ENCODE measurements around the gene FOXD2. TPM values are rescaled to one million over a fixed set of nuclear protein-coding genes. Genes with fewer than 3 reads are reported as not detected.

FOXD2 gene
- total RNA-seq, 1 experiment from 2014 or later: 0.07 TPM

DNA sequence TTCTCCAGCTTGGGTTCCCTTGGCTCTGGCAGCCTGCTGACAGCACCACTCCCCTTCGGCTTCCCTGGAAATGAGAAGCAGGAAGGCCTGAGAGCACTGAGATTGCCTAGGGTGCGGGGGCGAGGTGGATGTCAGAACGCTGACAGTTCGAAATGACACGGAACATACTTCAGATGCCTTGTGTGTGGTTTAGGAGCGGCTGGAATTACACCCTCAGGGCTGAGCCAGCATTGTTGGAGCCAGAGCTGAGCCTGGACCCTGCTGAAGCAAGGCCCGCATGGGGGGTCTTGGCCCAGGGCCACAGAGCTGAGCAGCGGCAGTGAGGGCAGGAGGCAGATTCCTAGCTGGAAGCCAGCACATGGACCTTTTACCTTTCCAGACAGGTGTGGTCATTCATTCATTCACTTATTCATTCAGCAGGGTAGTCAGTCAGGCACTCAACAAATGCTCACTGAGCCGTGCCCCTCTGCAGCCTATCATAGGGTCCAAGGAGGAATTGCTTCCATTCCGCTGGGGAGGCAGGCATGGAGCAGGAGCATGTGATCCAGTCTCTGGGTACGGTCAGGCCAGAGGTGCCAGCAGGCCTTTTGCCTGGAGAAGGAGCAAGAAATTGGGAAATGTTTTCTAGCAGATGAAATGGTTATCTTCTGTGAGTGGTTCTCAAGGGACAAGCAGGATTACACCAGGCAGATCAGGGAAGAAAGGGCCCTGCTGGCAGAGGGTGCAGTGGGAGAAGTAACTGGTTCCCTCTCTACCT is 28.4 kb upstream of the FOXD2 start:
- H3K27me3 Mint-ChIP-seq (ENCODE audit: low read depth): peaks cover 52% of the 10 kb centered on the region
- H3K9me3 Mint-ChIP-seq: no peaks in the 10 kb centered on the region
- H3K36me3 Mint-ChIP-seq: no peaks in the 10 kb centered on the region
- H3K4me1 Mint-ChIP-seq: no peaks in the 10 kb centered on the region
- ChIA-PET CTCF (interaction anchor here (1.1 to 3.5 kb wide), 3 partner anchors 21 to 24 kb away, joined by 4 to 10 read pairs (median 5); no protein-coding TSS in a partner anchor), POLR2A (no interaction called here)
- H3K27ac Mint-ChIP-seq: no peak overlapping the region
- no peak overlapping the region for H3K4me3 Mint-ChIP-seq
- TF ChIP-seq, protein P1, sequence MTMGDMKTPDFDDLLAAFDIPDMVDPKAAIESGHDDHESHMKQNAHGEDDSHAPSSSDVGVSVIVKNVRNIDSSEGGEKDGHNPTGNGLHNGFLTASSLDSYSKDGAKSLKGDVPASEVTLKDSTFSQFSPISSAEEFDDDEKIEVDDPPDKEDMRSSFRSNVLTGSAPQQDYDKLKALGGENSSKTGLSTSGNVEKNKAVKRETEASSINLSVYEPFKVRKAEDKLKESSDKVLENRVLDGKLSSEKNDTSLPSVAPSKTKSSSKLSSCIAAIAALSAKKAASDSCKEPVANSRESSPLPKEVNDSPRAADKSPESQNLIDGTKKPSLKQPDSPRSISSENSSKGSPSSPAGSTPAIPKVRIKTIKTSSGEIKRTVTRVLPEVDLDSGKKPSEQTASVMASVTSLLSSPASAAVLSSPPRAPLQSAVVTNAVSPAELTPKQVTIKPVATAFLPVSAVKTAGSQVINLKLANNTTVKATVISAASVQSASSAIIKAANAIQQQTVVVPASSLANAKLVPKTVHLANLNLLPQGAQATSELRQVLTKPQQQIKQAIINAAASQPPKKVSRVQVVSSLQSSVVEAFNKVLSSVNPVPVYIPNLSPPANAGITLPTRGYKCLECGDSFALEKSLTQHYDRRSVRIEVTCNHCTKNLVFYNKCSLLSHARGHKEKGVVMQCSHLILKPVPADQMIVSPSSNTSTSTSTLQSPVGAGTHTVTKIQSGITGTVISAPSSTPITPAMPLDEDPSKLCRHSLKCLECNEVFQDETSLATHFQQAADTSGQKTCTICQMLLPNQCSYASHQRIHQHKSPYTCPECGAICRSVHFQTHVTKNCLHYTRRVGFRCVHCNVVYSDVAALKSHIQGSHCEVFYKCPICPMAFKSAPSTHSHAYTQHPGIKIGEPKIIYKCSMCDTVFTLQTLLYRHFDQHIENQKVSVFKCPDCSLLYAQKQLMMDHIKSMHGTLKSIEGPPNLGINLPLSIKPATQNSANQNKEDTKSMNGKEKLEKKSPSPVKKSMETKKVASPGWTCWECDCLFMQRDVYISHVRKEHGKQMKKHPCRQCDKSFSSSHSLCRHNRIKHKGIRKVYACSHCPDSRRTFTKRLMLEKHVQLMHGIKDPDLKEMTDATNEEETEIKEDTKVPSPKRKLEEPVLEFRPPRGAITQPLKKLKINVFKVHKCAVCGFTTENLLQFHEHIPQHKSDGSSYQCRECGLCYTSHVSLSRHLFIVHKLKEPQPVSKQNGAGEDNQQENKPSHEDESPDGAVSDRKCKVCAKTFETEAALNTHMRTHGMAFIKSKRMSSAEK (CRISPR knock-in tag; IDR thresholded peaks at IDR 0.05; ENCODE audit: borderline replicate concordance): no peak
- TF ChIP-seq NR3C1 (CRISPR knock-in tag; conservative IDR thresholded peaks at IDR 0.05; ENCODE audit: low read depth) (no peak), NFYB (CRISPR knock-in tag; conservative IDR thresholded peaks at IDR 0.05; ENCODE audit: low read depth) (no peak), RELA (CRISPR knock-in tag; IDR thresholded peaks at IDR 0.05; ENCODE audit: borderline replicate concordance) (no peak), GABPB1 (CRISPR knock-in tag; IDR thresholded peaks at IDR 0.05) (no peak), TEAD4 (CRISPR knock-in tag; IDR thresholded peaks at IDR 0.05) (no peak), JAZF1 (CRISPR knock-in tag; IDR thresholded peaks at IDR 0.05) (no peak)
- TF ChIP-seq, protein P2, sequence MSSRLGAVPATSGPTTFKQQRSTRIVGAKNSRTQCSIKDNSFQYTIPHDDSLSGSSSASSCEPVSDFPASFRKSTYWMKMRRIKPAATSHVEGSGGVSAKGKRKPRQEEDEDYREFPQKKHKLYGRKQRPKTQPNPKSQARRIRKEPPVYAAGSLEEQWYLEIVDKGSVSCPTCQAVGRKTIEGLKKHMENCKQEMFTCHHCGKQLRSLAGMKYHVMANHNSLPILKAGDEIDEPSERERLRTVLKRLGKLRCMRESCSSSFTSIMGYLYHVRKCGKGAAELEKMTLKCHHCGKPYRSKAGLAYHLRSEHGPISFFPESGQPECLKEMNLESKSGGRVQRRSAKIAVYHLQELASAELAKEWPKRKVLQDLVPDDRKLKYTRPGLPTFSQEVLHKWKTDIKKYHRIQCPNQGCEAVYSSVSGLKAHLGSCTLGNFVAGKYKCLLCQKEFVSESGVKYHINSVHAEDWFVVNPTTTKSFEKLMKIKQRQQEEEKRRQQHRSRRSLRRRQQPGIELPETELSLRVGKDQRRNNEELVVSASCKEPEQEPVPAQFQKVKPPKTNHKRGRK (CRISPR knock-in tag; IDR thresholded peaks at IDR 0.05; ENCODE audit: borderline replicate concordance): no peak
- TF ChIP-seq, protein P3, sequence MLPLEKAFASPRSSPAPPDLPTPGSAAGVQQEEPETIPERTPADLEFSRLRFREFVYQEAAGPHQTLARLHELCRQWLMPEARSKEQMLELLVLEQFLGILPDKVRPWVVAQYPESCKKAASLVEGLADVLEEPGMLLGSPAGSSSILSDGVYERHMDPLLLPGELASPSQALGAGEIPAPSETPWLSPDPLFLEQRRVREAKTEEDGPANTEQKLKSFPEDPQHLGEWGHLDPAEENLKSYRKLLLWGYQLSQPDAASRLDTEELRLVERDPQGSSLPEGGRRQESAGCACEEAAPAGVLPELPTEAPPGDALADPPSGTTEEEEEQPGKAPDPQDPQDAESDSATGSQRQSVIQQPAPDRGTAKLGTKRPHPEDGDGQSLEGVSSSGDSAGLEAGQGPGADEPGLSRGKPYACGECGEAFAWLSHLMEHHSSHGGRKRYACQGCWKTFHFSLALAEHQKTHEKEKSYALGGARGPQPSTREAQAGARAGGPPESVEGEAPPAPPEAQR (CRISPR knock-in tag; IDR thresholded peaks at IDR 0.05): no peak
- TF ChIP-seq, protein P4, sequence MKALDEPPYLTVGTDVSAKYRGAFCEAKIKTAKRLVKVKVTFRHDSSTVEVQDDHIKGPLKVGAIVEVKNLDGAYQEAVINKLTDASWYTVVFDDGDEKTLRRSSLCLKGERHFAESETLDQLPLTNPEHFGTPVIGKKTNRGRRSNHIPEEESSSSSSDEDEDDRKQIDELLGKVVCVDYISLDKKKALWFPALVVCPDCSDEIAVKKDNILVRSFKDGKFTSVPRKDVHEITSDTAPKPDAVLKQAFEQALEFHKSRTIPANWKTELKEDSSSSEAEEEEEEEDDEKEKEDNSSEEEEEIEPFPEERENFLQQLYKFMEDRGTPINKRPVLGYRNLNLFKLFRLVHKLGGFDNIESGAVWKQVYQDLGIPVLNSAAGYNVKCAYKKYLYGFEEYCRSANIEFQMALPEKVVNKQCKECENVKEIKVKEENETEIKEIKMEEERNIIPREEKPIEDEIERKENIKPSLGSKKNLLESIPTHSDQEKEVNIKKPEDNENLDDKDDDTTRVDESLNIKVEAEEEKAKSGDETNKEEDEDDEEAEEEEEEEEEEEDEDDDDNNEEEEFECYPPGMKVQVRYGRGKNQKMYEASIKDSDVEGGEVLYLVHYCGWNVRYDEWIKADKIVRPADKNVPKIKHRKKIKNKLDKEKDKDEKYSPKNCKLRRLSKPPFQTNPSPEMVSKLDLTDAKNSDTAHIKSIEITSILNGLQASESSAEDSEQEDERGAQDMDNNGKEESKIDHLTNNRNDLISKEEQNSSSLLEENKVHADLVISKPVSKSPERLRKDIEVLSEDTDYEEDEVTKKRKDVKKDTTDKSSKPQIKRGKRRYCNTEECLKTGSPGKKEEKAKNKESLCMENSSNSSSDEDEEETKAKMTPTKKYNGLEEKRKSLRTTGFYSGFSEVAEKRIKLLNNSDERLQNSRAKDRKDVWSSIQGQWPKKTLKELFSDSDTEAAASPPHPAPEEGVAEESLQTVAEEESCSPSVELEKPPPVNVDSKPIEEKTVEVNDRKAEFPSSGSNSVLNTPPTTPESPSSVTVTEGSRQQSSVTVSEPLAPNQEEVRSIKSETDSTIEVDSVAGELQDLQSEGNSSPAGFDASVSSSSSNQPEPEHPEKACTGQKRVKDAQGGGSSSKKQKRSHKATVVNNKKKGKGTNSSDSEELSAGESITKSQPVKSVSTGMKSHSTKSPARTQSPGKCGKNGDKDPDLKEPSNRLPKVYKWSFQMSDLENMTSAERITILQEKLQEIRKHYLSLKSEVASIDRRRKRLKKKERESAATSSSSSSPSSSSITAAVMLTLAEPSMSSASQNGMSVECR (CRISPR knock-in tag; IDR thresholded peaks at IDR 0.05; ENCODE audit: borderline replicate concordance): no peak
- ATAC-seq (no peak), DNase-seq (ENCODE audit: low spot score) (no peak)

DNA sequence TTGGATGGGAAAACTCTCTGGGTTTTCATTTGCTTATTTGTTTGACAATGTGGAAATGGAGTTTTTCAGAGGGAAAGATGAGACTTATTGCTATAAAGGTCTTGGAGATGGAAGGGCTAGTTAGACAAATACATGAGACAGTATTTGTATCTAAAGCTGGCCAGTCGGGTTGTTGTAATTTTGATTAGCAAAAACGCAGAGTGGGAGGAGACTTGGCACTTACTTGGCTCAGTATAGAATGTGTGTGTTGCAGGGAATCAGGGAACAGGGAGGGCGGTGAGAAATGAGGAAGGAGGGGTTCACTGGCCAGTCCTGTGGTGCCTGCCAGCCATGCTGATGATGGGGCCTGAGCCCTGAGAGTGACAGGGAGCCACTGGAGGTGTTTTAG is 27.8 kb upstream of the FOXD2 start:
- Mint-ChIP-seq H3K9me3 (no peaks in the 10 kb centered on the region), H3K27me3 (ENCODE audit: low read depth) (peaks cover 52% of the 10 kb centered on the region), H3K4me1 (no peaks in the 10 kb centered on the region), H3K27ac (no peak overlapping the region), H3K4me3 (no peak overlapping the region), H3K36me3 (no peaks in the 10 kb centered on the region)
- ATAC-seq (no peak), DNase-seq (ENCODE audit: low spot score) (no peak)
- POLR2A ChIA-PET: no interaction called here
- CTCF ChIA-PET: interaction anchor here (3.5 kb wide), 1 partner anchor 22 kb away, joined by 10 read pairs; no protein-coding TSS in a partner anchor
- TF ChIP-seq, protein P5, sequence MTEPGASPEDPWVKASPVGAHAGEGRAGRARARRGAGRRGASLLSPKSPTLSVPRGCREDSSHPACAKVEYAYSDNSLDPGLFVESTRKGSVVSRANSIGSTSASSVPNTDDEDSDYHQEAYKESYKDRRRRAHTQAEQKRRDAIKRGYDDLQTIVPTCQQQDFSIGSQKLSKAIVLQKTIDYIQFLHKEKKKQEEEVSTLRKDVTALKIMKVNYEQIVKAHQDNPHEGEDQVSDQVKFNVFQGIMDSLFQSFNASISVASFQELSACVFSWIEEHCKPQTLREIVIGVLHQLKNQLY (CRISPR knock-in tag; IDR thresholded peaks at IDR 0.05): no peak
- TF ChIP-seq, protein P6, sequence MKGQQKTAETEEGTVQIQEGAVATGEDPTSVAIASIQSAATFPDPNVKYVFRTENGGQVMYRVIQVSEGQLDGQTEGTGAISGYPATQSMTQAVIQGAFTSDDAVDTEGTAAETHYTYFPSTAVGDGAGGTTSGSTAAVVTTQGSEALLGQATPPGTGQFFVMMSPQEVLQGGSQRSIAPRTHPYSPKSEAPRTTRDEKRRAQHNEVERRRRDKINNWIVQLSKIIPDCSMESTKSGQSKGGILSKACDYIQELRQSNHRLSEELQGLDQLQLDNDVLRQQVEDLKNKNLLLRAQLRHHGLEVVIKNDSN (CRISPR knock-in tag; IDR thresholded peaks at IDR 0.05): no peak
- TF ChIP-seq GABPB1 (CRISPR knock-in tag; IDR thresholded peaks at IDR 0.05): no peak
- TF ChIP-seq, protein P7, sequence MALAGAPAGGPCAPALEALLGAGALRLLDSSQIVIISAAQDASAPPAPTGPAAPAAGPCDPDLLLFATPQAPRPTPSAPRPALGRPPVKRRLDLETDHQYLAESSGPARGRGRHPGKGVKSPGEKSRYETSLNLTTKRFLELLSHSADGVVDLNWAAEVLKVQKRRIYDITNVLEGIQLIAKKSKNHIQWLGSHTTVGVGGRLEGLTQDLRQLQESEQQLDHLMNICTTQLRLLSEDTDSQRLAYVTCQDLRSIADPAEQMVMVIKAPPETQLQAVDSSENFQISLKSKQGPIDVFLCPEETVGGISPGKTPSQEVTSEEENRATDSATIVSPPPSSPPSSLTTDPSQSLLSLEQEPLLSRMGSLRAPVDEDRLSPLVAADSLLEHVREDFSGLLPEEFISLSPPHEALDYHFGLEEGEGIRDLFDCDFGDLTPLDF (CRISPR knock-in tag; IDR thresholded peaks at IDR 0.05): no peak
- TF ChIP-seq, protein P8, sequence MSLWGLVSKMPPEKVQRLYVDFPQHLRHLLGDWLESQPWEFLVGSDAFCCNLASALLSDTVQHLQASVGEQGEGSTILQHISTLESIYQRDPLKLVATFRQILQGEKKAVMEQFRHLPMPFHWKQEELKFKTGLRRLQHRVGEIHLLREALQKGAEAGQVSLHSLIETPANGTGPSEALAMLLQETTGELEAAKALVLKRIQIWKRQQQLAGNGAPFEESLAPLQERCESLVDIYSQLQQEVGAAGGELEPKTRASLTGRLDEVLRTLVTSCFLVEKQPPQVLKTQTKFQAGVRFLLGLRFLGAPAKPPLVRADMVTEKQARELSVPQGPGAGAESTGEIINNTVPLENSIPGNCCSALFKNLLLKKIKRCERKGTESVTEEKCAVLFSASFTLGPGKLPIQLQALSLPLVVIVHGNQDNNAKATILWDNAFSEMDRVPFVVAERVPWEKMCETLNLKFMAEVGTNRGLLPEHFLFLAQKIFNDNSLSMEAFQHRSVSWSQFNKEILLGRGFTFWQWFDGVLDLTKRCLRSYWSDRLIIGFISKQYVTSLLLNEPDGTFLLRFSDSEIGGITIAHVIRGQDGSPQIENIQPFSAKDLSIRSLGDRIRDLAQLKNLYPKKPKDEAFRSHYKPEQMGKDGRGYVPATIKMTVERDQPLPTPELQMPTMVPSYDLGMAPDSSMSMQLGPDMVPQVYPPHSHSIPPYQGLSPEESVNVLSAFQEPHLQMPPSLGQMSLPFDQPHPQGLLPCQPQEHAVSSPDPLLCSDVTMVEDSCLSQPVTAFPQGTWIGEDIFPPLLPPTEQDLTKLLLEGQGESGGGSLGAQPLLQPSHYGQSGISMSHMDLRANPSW (CRISPR knock-in tag; conservative IDR thresholded peaks at IDR 0.05; ENCODE audit: low read depth): no peak

Data from WTC11 (cell line).